AG04449 (cell line): ENCODE measurements around the gene PCDH12.

ENCODE experiments used
- CTCF ChIA-PET: fragments of 350-600 bp; formaldehyde crosslinking; extraction: SDS; loops from one replicate; lab custom pipeline; 2021; ENCODE audit warnings: antibody characterized with exemption; lab: Yijun Ruan, JAX
- POLR2A ChIA-PET: fragments of 400-600, 350-600 bp; formaldehyde crosslinking; extraction: SDS; loops from one replicate; lab custom pipeline; 2020; ENCODE audit warnings: antibody characterized with exemption, inconsistent platforms; lab: Yijun Ruan, JAX
- DNase-seq: peaks from one replicate; pipeline ENCODE4 v3.0.0-alpha.2; 2010; ENCODE audit warnings: low read depth, low spot score
- H3K4me3 ChIP-seq: 2 replicates; pipeline ENCODE4 v1.5.1; 2011; ENCODE audit warnings: low read depth, mild to moderate bottlenecking, control low read depth, low read length
- TF ChIP-seq, protein P1 (sequence below): IDR thresholded peaks from one replicate; pipeline ENCODE4 v1.5.1; 2011; ENCODE audit warnings: mild to moderate bottlenecking, moderate library complexity, low read length, control low read depth, inconsistent platforms; ENCODE audit not compliant: insufficient read depth; ENCODE audit errors: missing control alignments

PCDH12 gene

GRCh38 chr5:141986072-141986471, 28.1 kb upstream of the PCDH12 start:
- ChIA-PET CTCF (interaction anchor here (0.9 to 14.0 kb wide), 8 partner anchors 9 to 321 kb away, joined by 3 to 226 read pairs (median 8); partner anchors contain the start of gene RNF14), POLR2A (interaction anchor here (1.8 kb wide), 1 partner anchor 17 kb away, joined by 7 read pairs; the partner anchor contains the start of gene RNF14)
- no peak overlapping the region for H3K4me3 ChIP-seq
- DNase-seq, result no peak
- TF ChIP-seq, protein P1, sequence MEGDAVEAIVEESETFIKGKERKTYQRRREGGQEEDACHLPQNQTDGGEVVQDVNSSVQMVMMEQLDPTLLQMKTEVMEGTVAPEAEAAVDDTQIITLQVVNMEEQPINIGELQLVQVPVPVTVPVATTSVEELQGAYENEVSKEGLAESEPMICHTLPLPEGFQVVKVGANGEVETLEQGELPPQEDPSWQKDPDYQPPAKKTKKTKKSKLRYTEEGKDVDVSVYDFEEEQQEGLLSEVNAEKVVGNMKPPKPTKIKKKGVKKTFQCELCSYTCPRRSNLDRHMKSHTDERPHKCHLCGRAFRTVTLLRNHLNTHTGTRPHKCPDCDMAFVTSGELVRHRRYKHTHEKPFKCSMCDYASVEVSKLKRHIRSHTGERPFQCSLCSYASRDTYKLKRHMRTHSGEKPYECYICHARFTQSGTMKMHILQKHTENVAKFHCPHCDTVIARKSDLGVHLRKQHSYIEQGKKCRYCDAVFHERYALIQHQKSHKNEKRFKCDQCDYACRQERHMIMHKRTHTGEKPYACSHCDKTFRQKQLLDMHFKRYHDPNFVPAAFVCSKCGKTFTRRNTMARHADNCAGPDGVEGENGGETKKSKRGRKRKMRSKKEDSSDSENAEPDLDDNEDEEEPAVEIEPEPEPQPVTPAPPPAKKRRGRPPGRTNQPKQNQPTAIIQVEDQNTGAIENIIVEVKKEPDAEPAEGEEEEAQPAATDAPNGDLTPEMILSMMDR, result no peak

DNA sequence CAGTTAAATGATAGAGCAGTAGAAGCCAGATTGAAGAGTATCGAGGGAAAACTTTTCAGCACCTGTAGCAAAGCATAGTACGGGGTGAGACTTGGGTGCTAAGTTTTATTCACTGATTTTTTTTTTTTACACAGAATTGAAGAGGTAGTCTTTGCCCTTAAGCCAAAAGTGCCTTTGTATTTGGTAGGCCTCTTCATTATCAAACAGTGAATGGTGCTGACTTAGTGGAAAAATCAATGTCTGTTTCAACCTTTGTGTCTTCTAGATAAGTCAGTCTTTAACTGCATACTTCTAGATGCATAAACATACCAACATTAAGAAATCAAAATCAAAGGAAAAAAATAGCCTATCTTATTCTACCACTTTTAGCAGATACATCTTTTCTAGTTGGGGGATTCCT, 24.6 kb upstream of the PCDH12 start:
- CTCF ChIA-PET, result no interaction called here
- no peak for DNase-seq

GRCh38 chr5:141978389-141978788, 20.4 kb upstream of the PCDH12 start:
- no peak for DNase-seq
- TF ChIP-seq, protein P1, result no peak
- H3K4me3 ChIP-seq, result no peak overlapping the region
- ChIA-PET CTCF (interaction anchor here (1.2 to 5.8 kb wide), 4 partner anchors 9 to 33 kb away, joined by 4 to 70 read pairs (median 32); partner anchors contain the start of gene RNF14), POLR2A (interaction anchor here (1.7 kb wide), 1 partner anchor 9 kb away, joined by 4 read pairs; the partner anchor contains the start of gene RNF14)

More for the DNA sequence above, 24.6 kb upstream of the PCDH12 start:
- TF ChIP-seq, protein P1, result no peak
- POLR2A ChIA-PET, result no interaction called here
- H3K4me3 ChIP-seq, result no peak overlapping the region

DNA sequence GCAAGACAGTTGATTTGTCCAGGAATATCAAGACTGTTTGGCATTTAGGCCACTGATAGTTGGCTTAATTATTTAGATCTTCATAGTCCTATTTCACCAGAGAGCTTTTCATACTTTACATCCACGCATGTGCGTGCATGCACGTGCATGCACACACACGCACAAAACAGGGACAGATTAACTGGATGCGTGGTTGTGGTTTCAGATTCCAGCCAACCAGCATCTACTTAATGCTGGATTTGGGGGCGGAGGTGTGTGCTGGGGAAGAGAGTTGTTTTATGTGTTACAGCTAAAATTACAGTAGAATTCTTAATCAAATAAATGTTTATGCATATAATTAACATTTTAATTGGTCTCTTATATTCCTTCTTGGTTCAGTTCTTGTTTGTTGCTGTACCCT, 18.2 kb upstream of the PCDH12 start:
- no peak overlapping the region for H3K4me3 ChIP-seq
- ChIA-PET CTCF (interaction anchor here (1.0 to 5.8 kb wide), 11 partner anchors 7 to 284 kb away, joined by 3 to 70 read pairs (median 5); partner anchors contain the start of gene RNF14), POLR2A (no interaction called here)
- TF ChIP-seq, protein P1, result no peak
- DNase-seq, result no peak

- POLR2A ChIA-PET, result no interaction called here
- H3K4me3 ChIP-seq, result no peak overlapping the region
- CTCF ChIA-PET, result interaction anchor here (1.1 to 1.4 kb wide), 3 partner anchors 14 to 169 kb away, joined by 3 to 6 read pairs (median 4); no protein-coding TSS in a partner anchor
- peak; percentile 49 for DNase-seq
- TF ChIP-seq, protein P1, result no peak
Measured at GRCh38 chr5:141973871-141974595, 16.0 kb upstream of the PCDH12 start.
